Right lobe of liver (tissue), 6 donors: ENCODE results near the gene PHLDB3. TPM values are rescaled to one million over a fixed set of nuclear protein-coding genes. Genes with fewer than 3 reads are reported as not detected.

Experiments used
- ATAC-seq, 4 donors: fragments of 200-7000 bp; cut with Tn5 transposase; one replicate each; pipeline ENCODE4 v1.9.1; 2020; ENCODE audit warnings: mild to moderate bottlenecking in 4 of 4, moderate library complexity in 4 of 4
- DNase-seq, 3 donors: peaks; one replicate each; pipeline ENCODE4 v3.0.0-alpha.2; 2020
- H3K27ac ChIP-seq, 3 donors: fragments of 200-600 bp; one replicate each; pipeline ENCODE4 v1.8.0; 2022
- H3K27me3 ChIP-seq, 2 donors: fragments of 200-600 bp; one replicate each; pipeline ENCODE4 v1.8.0; 2022
- H3K36me3 ChIP-seq, 4 donors: fragments of 200-600 bp; sonication (generic) in 1 of 4; one replicate each; pipeline versions ENCODE4 v1.5.1 to v1.8.0; 2017 to 2022; ENCODE audit warnings: control low read depth in 1 of 4
- H3K4me1 ChIP-seq, 4 donors: fragments of 200-600 bp; sonication (generic) in 1 of 4; one replicate each; pipeline versions ENCODE4 v1.5.1 to v1.8.0; 2017 to 2022; ENCODE audit warnings: control low read depth in 1 of 4
- H3K4me3 ChIP-seq, 3 donors: fragments of 200-600 bp; one replicate each; pipeline ENCODE4 v1.8.0; 2022
- H3K9me3 ChIP-seq, 4 donors: fragments of 200-600 bp; sonication (generic) in 1 of 4; one replicate each; pipeline versions ENCODE4 v1.5.1 to v1.8.0; 2017 to 2022; ENCODE audit warnings: control low read depth in 1 of 4
- CTCF ChIP-seq, 4 donors: fragments of 200-600 bp in 3 of 4; fragments of 450-650 bp in 1 of 4; IDR thresholded peaks; one replicate each; pipeline versions ENCODE4 v1.5.1 to v1.8.0; 2016 to 2022; ENCODE audit warnings: antibody characterized with exemption in 4 of 4, mild to moderate bottlenecking in 2 of 4
- POLR2A ChIP-seq: fragments of 450-650 bp; IDR thresholded peaks from one replicate; pipeline ENCODE4 v1.6.1; 2017; ENCODE audit warnings: antibody characterized with exemption, mild to moderate bottlenecking
- WGBS: methylation state at CpG from one replicate; pipeline ENCODE4 v1.1.6; 2018; ENCODE audit warnings: low coverage, low lambda C conversion rate; ENCODE audit not compliant: insufficient coverage; ENCODE audit errors: missing lambda C conversion rate; 5-methylcytosine and 5-hydroxymethylcytosine counted together
- intact Hi-C, 2 donors: fragments of 100-400 bp; cut with DNase I; formaldehyde crosslinking; loops; one replicate each; pipeline versions ENCODE4 v1.11.2 to v1.14.1; 2022
- total RNA-seq, 6 experiments: library from RNA; depleted of rRNA in 2 of 6; stranded (reverse); fragments of >200 nt in 2 of 6; fragmentation: NEBNext Ultra II Directional in 3 of 6; extraction: Animal tissue kit (Norgen Biotek cat#: 25700) in 3 of 6; gene quantifications; one replicate each; pipeline versions ENCODE4 v1.1.0 to v1.2.4, GENCODE V29; 2016 to 2023
- donor health status: DM: no; HTN: yes; CAD: no.
- donor health status: DM: no; HTN: no; CAD: no.
- donor health status: DM: no; HTN: no; CAD: no.
- donor health status: DM: no; HTN: yes; CAD: no.
- donor health status: DM: no; HTN: yes; CAD: no.

The PHLDB3 gene
- total RNA-seq, 6 experiments from 2014 or later = 9.6 to 15.0 (median 11.1) TPM

DNA sequence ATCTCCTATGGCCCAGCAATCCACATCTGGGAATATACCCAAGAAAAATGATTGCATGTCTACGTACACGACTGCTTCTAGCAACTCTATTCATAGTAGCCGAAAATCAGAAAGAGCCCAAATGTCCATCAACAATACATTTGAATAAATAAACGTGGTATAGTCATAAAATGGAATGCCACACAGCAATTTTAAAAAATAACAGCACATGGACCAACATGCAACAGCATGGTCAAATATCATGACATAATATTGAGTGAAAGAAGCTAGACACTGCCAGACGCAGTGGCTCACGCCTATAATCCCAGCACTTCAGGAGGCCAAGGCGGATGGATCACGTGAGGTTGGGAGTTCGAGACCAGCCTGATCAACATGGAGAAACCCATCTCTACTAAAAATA lies 73.6 kb downstream of the PHLDB3 start:
- WGBS = 74% methylated on average over 9 of the region's 9 CpGs
- Histone ChIP-seq H3K4me3 (no peak overlapping the region), H3K27me3 (no peaks in the 10 kb centered on the region), H3K4me1 (no peaks in the 10 kb centered on the region), H3K36me3 (no peaks in the 10 kb centered on the region), H3K9me3 (no peaks in the 10 kb centered on the region), H3K27ac (no peak overlapping the region)
- ATAC-seq (no peak), DNase-seq (no peak)
- TF ChIP-seq POLR2A = no peak
- no peak for TF ChIP-seq CTCF (IDR thresholded peaks at IDR 0.05)
- intact Hi-C loops = no loop called here

DNA sequence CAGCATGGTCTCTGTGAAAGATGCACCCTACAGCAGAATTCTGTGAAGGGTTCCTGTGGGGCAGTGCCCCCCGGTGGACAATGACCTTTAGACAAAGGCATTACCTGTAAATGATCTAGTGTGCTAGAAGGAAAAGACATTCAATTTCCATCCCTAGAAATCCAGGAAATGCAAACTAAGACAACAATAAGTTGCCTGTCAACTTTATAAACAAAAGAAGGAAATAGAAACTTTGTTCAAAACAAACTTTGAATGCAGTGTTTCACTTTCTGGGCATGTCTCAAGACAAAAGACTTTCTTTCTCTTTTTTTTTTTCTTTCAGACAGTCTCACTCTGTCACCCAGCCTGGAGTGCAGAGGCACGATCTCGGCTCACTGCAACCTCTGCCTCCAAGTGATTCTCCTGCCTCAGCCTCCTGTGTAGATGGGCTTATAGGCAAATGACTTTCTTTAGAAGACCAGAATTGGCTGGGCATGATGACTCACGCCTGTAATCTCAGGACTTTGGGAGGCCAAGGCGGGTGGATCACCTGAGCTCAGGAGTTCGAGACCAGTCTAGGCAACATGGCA lies 74.3 kb downstream of the PHLDB3 start:
- Histone ChIP-seq H3K36me3 (no peaks in the 10 kb centered on the region), H3K27me3 (no peaks in the 10 kb centered on the region), H3K4me1 (no peaks in the 10 kb centered on the region), H3K9me3 (no peaks in the 10 kb centered on the region), H3K27ac (no peak overlapping the region), H3K4me3 (no peak overlapping the region)
- DNase-seq (no peak), ATAC-seq (no peak)
- TF ChIP-seq CTCF (IDR thresholded peaks at IDR 0.05) = no peak
- intact Hi-C loops = no loop called here
- 40% methylated on average over 6 of the region's 6 CpGs for WGBS

GRCh38 chr19:43429395-43429794 lies 75.2 kb downstream of the PHLDB3 start:
- no peak for TF ChIP-seq POLR2A
- no peak for TF ChIP-seq CTCF (IDR thresholded peaks at IDR 0.05)
- ATAC-seq (no peak), DNase-seq (no peak)
- no peak overlapping the region for H3K27ac ChIP-seq
- H3K4me3 ChIP-seq = no peak overlapping the region
- intact Hi-C loops = no loop called here
- H3K4me1 ChIP-seq = no peaks in the 10 kb centered on the region
- H3K9me3 ChIP-seq = no peaks in the 10 kb centered on the region
- WGBS = 80% methylated on average over 7 of the region's 7 CpGs
- no peaks in the 10 kb centered on the region for H3K36me3 ChIP-seq
- no peaks in the 10 kb centered on the region for H3K27me3 ChIP-seq

DNA sequence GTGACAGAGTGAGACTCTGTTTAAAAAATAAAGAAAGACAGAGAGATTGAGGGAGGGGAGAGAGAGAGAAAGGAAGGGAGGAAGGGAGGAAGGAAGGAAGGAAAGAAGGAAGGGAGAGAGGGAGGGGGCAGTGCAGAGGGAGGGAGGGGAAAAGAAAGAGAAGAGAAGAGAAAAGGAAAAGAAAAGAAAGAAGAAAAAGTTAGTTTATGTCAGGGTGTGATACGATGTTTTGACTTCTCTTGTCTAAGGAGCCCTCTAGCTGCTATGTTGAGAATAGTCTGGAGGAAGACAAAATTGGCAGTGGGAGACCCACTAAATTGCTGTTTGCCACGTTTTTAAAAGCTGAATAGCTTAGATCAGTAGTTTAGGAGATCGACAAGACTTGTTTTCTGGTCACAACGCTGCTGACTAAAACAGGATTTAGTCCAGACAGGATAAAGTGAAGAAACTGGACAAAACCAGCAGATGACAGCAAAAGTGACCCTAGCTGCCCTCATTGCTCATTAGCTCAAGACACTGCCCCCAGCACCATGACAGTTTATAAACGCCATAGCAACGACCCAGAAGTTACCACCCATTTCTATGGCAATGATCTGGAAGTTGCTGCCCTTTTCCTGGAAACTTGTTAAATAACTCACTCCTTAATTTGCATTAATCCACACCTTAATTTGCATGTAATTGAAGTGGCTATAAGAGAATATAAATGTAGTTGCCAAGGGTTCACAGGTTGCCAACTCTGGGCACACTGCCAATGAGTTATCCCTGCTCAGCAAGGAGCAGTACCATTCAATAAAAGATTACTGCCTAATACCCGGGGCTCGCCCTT lies 78.8 kb downstream of the PHLDB3 start:
- Histone ChIP-seq H3K36me3 (no peaks in the 10 kb centered on the region), H3K4me3 (no peak overlapping the region), H3K9me3 (no peaks in the 10 kb centered on the region), H3K4me1 (no peaks in the 10 kb centered on the region), H3K27me3 (no peaks in the 10 kb centered on the region), H3K27ac (no peak overlapping the region)
- DNase-seq (peak in 2 of 3 donors; percentile 29 to 55), ATAC-seq (peak in 2 of 4 donors; percentile 14 to 28)
- TF ChIP-seq CTCF (IDR thresholded peaks at IDR 0.05) (peak in 3 of 4 donors; percentile 19 to 32 (median 25)), POLR2A (no peak)
- WGBS = 18% methylated on average over 8 of the region's 8 CpGs
- intact Hi-C loops = no loop called here

Other genes with a start within 250 kb of the PHLDB3 start
- gene PSG9, start 235.2 kb downstream of the PHLDB3 start, total RNA-seq = not detected
- gene CD177, start 151.1 kb downstream of the PHLDB3 start, total RNA-seq = 1 to 10 TPM in 3 of 6 experiments, under 1 TPM in 2, not detected in 1; 0.51 to 5.3 (median 1.3) TPM
- gene TEX101, start 89.9 kb downstream of the PHLDB3 start, total RNA-seq = not detected
- under 1 TPM in 4 of 6 experiments, not detected in 2; 0.20 to 0.28 (median 0.25) TPM for gene LYPD3, start 39.1 kb downstream of the PHLDB3 start, total RNA-seq
- gene ETHE1, start 22.5 kb upstream of the PHLDB3 start, total RNA-seq = 10 to 100 TPM; 26.4 to 60.8 (median 46.3) TPM
- gene ZNF575, start 28.4 kb upstream of the PHLDB3 start, total RNA-seq = under 1 TPM in 5 of 6 experiments, not detected in 1; 0.89 to 0.99 (median 0.95) TPM
- 1 to 10 TPM; 5.5 to 8.4 (median 7.5) TPM for gene XRCC1, start 70.8 kb upstream of the PHLDB3 start, total RNA-seq
- 1 to 10 TPM in 1 of 6 experiments, under 1 TPM in 4, not detected in 1; 0.58 to 1.5 (median 0.81) TPM for gene PINLYP, start 71.1 kb upstream of the PHLDB3 start, total RNA-seq
- gene IRGQ, start 91.4 kb upstream of the PHLDB3 start, total RNA-seq = 10 to 100 TPM in 4 of 6 experiments, 1 to 10 TPM in 2; 9.1 to 18.6 (median 11.0) TPM
- gene ZNF576, start 91.8 kb upstream of the PHLDB3 start, total RNA-seq = 10 to 100 TPM in 4 of 6 experiments, 1 to 10 TPM in 2; 7.7 to 15.8 (median 10.3) TPM
- under 1 TPM in 5 of 6 experiments, not detected in 1; 0.09 to 0.37 (median 0.18) TPM for gene SRRM5, start 107.3 kb upstream of the PHLDB3 start, total RNA-seq
- gene ZNF428, start 114.9 kb upstream of the PHLDB3 start, total RNA-seq = 10 to 100 TPM; 10.9 to 16.7 (median 13.3) TPM
- 1 to 10 TPM; 2.2 to 4.7 (median 3.7) TPM for gene CADM4, start 135.1 kb upstream of the PHLDB3 start, total RNA-seq
- 10 to 100 TPM in 1 of 6 experiments, 1 to 10 TPM in 4, under 1 TPM in 1; 0.90 to 13.3 (median 2.3) TPM for gene PLAUR, start 165.4 kb upstream of the PHLDB3 start, total RNA-seq
- not detected for gene IRGC, start 211.3 kb upstream of the PHLDB3 start, total RNA-seq